Measurements from ENCODE around the gene PRDX5.

GRCh38 chr11:64358907-64359711, 41.2 kb downstream of the PRDX5 start, which contains the start of gene RPS6KA4:
- no peak for TF ChIP-seq CTCF (conservative IDR thresholded peaks at IDR 0.05; ENCODE audit: low read length)
- no peak for TF ChIP-seq EZH2phosphoT487 (IDR thresholded peaks at IDR 0.05; ENCODE audit: borderline replicate concordance, low read depth, low read length)
